ENCODE measurements around the gene IVNS1ABP. TPM values are rescaled to one million over a fixed set of nuclear protein-coding genes. Genes with fewer than 3 reads are reported as not detected.
"Not testable (repeated sequence)": the region's sequence is repeated elsewhere in the genome, so short reads cannot be mapped to it uniquely, and the experiment has no call there.

IVNS1ABP gene
- polyA plus RNA-seq, 4 donors, result 81.9 to 397 (median 359) TPM

GRCh38 chr1:185337246-185337645 is 20.2 kb upstream of the IVNS1ABP start:
- no peak for DNase-seq (ENCODE audit: low read depth in 4 of 4, low spot score in 3 of 4)

DNA sequence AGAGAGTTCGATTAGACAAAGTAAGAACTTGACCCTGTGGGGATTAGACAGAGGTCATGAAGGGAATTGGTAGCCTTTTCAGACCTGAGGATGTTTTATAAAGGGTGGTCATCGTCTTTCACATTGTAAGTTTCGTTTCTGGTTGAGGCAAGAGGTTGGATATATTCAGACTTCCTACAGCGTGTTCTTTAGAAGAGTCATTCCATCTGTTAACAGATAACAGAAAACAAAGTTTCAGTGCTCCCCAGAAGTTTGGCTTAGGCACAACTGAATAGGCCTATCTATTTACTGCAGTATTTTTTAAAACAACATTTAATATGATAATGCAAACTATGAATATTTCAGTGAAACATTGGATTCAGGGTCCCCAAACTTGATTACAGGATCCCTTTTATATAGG is 17.1 kb upstream of the IVNS1ABP start:
- no peak for DNase-seq (ENCODE audit: low read depth in 4 of 4, low spot score in 3 of 4)

DNA sequence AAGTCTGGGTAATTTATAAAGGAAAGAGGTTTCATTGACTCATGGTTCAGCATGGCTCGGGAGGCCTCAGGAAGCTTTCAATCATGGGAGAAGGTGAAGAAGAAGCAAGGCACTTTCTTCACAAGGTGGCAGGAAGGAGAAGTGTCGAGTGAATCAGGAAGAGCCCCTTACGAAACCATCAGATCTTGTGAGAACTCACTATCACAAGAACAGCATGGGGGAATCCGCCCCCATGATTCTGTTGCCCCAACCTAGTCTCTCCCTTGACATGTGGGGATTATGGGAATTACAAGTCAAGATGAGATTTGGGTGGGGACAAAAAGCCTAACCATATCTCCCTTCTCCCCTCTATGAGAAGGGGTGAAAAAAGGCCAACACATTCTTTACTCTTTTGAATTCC is 11.2 kb upstream of the IVNS1ABP start:
- DNase-seq (ENCODE audit: low read depth in 4 of 4, low spot score in 3 of 4), result no peak

DNA sequence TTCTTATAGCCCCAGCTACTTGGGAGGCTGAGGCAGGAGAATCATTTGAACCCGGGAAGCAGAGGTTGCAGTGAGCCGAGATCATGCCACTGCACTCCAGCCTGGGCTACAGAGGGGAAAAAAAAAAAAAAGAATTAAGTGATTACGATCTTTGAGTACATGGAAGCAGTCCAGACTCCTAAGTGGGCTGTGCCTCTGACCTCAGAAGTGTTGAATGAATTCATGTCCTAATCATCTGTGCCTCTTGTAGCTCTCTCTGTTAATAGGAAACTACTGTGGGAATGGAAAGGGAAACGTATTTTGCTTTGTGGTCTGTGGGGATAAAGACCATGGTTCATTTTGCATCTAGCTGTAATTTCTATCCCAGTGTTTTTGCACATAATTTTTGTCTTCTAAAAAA is 8.4 kb upstream of the IVNS1ABP start:
- DNase-seq (ENCODE audit: low read depth in 4 of 4, low spot score in 3 of 4), result no peak

DNA sequence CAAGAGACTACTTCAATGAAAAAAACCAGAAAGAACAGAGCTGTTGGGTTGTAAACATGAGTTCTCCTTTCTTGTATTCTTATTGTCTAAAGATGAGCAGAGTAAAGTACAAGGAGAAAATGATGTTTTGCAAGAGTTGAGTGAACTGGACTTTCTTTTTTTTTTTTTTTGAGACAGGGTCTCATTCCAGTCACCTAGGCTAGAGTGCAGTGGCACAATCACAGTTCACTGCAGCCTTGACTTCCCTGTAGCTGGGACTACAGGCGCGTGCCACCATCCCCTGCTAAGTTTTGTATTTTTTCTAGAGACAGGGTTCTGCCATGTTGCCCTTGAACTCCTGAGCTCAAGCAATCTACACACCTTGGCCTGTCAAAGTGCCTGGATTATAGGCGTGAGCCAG is 7.1 kb upstream of the IVNS1ABP start:
- no peak for DNase-seq (ENCODE audit: low read depth in 4 of 4, low spot score in 3 of 4)

- DNase-seq (ENCODE audit: low read depth in 4 of 4, low spot score in 3 of 4), result no peak
Observed at GRCh38 chr1:185322636-185323035, 5.6 kb upstream of the IVNS1ABP start.

DNA sequence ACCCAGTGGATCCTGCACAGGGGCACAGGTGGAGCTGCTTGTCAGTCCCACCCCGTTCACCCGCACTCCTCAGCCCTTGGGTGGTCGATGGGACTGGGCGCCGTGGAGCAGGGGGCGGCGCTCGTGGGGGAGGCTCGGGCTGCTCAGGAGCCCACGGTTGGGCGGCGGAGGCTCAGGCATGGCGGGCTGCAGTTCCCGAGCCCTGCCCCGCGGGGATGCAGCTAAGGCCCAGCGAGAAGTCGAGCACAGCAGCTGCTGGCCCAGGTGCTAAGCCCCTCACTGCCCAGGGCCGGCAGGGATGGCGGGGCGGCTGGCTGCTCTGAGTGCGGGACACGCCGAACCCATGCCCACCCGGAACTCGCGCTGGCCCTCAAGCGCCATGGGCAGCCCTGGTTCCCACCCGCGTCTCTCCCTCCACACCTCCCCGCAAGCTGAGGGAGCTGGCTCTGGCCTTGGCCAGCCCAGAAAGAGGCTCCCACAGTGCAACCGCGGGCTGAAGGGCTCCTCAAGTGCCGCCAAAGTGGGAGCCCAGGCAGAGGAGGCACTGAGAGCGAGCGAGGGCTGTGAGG is 4.7 kb upstream of the IVNS1ABP start:
- not testable (repeated sequence) for DNase-seq (ENCODE audit: low read depth in 4 of 4, low spot score in 3 of 4)

- DNase-seq (ENCODE audit: low read depth in 4 of 4, low spot score in 3 of 4), result not testable (repeated sequence)
Observed at GRCh38 chr1:185321104-185321503, 4.1 kb upstream of the IVNS1ABP start.

DNA sequence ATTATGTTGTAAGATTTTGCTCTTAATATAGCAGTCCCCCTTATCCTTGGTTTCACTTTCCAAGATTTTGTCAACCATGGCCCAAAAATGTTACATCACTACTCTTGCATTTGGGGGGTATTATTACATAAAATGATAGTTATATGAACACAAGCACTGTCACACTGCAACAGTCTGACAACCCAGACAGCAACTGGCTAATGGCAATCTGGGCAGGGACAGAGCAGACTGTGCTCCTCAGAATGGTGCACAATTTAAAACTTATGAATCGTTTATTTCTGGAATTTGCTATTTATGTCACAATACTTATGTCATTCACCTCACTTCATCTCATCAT is 2.1 kb upstream of the IVNS1ABP start:
- DNase-seq (ENCODE audit: low read depth in 4 of 4, low spot score in 3 of 4), result no peak

- DNase-seq (ENCODE audit: low read depth in 4 of 4, low spot score in 3 of 4), result no peak
Observed at GRCh38 chr1:185318431-185319138, 1.5 kb upstream of the IVNS1ABP start.

GRCh38 chr1:185317886-185318310 is 855 bp upstream of the IVNS1ABP start:
- peak in 1 of 4 donors; percentile 42 for DNase-seq (ENCODE audit: low read depth in 4 of 4, low spot score in 3 of 4)

GRCh38 chr1:185316163-185317033 is 645 bp downstream of the IVNS1ABP start:
- peak; percentile 73 to 82 (median 80) for DNase-seq (ENCODE audit: low read depth in 4 of 4, low spot score in 3 of 4)

DNA sequence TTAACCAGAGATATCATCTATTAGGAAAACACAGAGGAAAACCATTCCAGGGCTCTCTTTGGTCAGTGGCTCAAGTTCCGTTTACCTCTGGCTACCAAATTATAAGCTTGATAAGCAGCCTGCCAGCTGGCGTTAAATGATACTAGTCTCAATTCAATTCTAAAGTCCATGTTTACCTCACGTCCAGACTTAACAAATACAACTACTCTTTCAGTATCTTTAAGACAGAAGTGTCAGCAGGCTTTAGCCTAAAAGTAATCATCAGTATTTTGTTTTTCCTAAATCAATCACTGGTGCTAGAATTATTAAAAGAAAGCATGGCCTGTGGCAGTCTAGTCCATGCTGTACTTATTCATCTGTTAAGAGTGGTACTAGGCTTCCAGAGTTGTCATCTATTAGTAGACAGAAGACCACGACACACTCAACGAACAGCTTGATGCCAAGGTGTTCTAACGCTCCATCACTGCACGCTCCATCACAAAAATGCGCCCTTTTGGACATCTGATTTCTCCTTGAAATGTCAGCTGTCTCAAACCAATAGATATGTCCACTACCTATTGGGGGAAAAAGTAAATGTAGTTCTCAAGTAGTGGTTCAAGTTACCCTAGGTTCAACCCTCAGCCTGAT is 1.5 kb downstream of the IVNS1ABP start:
- no peak for DNase-seq (ENCODE audit: low read depth in 4 of 4, low spot score in 3 of 4)

- DNase-seq (ENCODE audit: low read depth in 4 of 4, low spot score in 3 of 4), result no peak
Observed at GRCh38 chr1:185314411-185314810, 2.6 kb downstream of the IVNS1ABP start.

DNA sequence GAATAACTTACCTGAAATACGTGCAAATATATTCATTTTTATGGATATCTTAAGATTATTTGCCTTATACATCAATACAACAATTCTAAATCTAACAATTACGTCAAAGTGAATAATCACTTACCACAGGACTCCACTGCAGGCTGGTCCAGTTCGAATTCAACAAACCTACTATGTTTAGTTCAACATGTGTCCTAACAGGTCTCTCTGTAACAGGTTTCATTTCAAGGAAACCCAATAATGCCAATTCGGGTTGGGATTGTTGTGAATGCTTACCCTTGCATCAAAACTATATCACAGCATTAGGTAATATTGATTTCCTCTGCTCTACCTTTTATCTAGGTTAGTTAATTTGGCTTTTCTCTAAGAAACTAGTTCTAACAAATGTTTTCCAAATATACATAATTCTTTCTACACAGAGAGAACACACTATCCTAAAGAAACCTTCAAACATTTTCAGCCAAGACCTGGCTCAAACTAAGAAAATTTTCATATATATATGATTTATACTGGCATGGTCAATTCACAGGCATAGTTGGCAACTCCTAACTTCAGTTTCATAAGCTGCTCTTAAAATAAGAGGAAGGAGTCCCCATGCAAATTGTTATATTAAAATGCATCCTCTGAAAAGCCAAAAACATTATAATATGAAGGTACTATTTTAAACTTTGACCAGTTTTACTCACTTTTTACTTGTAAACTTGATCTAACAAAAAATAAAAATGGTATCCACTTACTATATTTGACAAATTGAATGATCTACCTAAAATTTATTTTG is 4.5 kb downstream of the IVNS1ABP start:
- no peak for DNase-seq (ENCODE audit: low read depth in 4 of 4, low spot score in 3 of 4)

DNA sequence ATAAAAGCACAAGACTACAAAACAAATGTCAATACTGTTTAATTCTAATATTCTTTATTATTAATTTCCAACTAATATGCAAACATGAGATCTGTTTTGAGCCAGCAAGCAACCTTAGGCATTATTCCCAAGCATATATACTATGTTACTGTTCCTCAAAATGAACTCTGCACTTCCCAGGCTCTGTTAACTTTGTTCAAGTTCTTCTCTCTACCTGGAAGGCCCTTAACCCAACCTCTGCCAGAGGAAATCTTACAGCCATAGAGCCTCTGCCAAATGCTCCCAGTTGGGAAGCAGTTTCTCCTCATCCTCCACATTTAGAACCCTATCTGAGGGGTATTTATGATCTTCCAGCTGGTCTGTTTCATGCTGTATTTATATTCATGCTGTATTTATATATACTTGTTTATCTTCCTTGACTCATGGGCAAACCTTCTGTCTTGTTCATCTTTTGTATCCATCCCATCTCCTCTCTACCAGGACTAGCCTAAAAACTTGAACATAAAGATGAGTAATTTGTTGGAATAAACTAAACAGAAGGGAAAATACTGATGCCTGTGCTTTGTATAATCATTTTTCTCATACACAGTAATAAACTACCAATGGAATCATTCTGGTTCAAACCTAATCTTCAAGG is 5.3 kb downstream of the IVNS1ABP start:
- no peak for DNase-seq (ENCODE audit: low read depth in 4 of 4, low spot score in 3 of 4)

DNA sequence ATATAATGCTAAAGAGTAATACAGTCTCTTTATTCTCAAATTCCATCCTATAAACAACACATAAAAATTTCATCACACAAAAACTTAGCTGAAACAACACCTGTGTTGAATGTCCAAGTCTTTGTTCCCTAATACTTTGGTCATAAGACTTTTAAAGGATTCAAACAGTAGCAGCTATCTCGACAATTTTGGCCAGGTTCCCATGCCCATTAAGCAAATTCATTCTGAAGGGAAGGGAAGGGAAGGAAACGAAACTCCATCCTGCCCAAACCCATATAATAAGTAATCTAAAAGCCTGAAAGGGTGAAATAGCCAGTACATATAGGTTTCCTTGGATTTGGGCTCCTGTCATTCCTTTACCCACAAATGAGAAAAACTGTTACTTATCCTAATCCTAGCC is 7.5 kb downstream of the IVNS1ABP start:
- DNase-seq (ENCODE audit: low read depth in 4 of 4, low spot score in 3 of 4), result no peak

DNA sequence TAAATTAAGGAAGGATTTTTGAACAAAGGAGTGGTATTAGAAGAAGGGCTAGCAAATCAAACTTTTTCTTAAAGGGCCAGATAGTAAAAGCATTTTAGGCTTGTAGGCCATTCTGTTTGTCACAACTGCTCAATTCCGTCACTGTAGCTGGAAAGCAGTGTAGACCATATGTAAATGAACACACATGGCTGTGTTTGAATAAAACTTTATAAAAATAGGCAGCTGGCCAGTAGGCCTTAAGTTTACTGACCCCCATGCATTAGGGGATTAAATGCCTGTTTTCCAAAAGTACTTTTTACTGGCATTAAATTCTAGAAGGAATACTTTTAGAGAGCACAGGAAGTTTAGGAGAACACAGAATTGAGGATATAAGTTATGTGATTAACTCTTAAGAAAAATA is 8.9 kb downstream of the IVNS1ABP start:
- DNase-seq (ENCODE audit: low read depth in 4 of 4, low spot score in 3 of 4), result no peak

- DNase-seq (ENCODE audit: low read depth in 4 of 4, low spot score in 3 of 4), result no peak
Observed at GRCh38 chr1:185305419-185305818, 11.6 kb downstream of the IVNS1ABP start.

- no peak for DNase-seq (ENCODE audit: low read depth in 4 of 4, low spot score in 3 of 4)
Observed at GRCh38 chr1:185300152-185300551, 16.9 kb downstream of the IVNS1ABP start.

Data from left renal pelvis (tissue), 4 donors.